ENCODE data around the gene SMYD3. TPM values are rescaled to one million over a fixed set of nuclear protein-coding genes. Genes with fewer than 3 reads are reported as not detected.

The SMYD3 gene
- total RNA-seq, 1 donor from 2014 or later, result 26.7 TPM

GRCh38 chr1:246417813-246418564, 89.1 kb downstream of the SMYD3 start:
- DNase-seq (ENCODE audit: low read depth, low spot score), result no peak

GRCh38 chr1:246417152-246417812, 89.8 kb downstream of the SMYD3 start:
- no peak for DNase-seq (ENCODE audit: low read depth, low spot score)

- no peak for DNase-seq (ENCODE audit: low read depth, low spot score)
Observed at GRCh38 chr1:246416261-246416660, 90.8 kb downstream of the SMYD3 start.

- DNase-seq (ENCODE audit: low read depth, low spot score), result no peak
Observed at GRCh38 chr1:246415028-246415427, 92.1 kb downstream of the SMYD3 start.

- DNase-seq (ENCODE audit: low read depth, low spot score), result no peak
Observed at GRCh38 chr1:246413430-246413829, 93.6 kb downstream of the SMYD3 start.

GRCh38 chr1:246404078-246404477, 103.0 kb downstream of the SMYD3 start:
- no peak for DNase-seq (ENCODE audit: low read depth, low spot score)

- no peak for DNase-seq (ENCODE audit: low read depth, low spot score)
Observed at GRCh38 chr1:246398126-246398813, 108.8 kb downstream of the SMYD3 start.

- DNase-seq (ENCODE audit: low read depth, low spot score), result no peak
Observed at GRCh38 chr1:246397046-246397445, 110.0 kb downstream of the SMYD3 start.

- DNase-seq (ENCODE audit: low read depth, low spot score), result no peak
Observed at GRCh38 chr1:246396322-246396721, 110.8 kb downstream of the SMYD3 start.

GRCh38 chr1:246394121-246394520, 113.0 kb downstream of the SMYD3 start:
- DNase-seq (ENCODE audit: low read depth, low spot score), result no peak

- DNase-seq (ENCODE audit: low read depth, low spot score), result no peak
Observed at GRCh38 chr1:246390855-246391254, 116.2 kb downstream of the SMYD3 start.

- no peak for DNase-seq (ENCODE audit: low read depth, low spot score)
Observed at GRCh38 chr1:246384616-246385015, 122.5 kb downstream of the SMYD3 start.

GRCh38 chr1:246383791-246384190, 123.3 kb downstream of the SMYD3 start:
- peak; percentile 17 for DNase-seq (ENCODE audit: low read depth, low spot score)

GRCh38 chr1:246383239-246383589, 123.9 kb downstream of the SMYD3 start:
- no peak for DNase-seq (ENCODE audit: low read depth, low spot score)

- no peak for DNase-seq (ENCODE audit: low read depth, low spot score)
Observed at GRCh38 chr1:246382589-246383238, 124.4 kb downstream of the SMYD3 start.

- DNase-seq (ENCODE audit: low read depth, low spot score), result no peak
Observed at GRCh38 chr1:246381452-246381851, 125.6 kb downstream of the SMYD3 start.

- DNase-seq (ENCODE audit: low read depth, low spot score), result no peak
Observed at GRCh38 chr1:246377625-246378153, 129.4 kb downstream of the SMYD3 start.

GRCh38 chr1:246373828-246374569, 133.1 kb downstream of the SMYD3 start:
- DNase-seq (ENCODE audit: low read depth, low spot score), result no peak

GRCh38 chr1:246372559-246372958, 134.5 kb downstream of the SMYD3 start:
- no peak for DNase-seq (ENCODE audit: low read depth, low spot score)

- no peak for DNase-seq (ENCODE audit: low read depth, low spot score)
Observed at GRCh38 chr1:246367041-246367440, 140.0 kb downstream of the SMYD3 start.

GRCh38 chr1:246365708-246366107, 141.4 kb downstream of the SMYD3 start:
- no peak for DNase-seq (ENCODE audit: low read depth, low spot score)

Data from pulmonary artery endothelial cell (primary cell).